Measurements from ENCODE around the gene MPP4. TPM values are rescaled to one million over a fixed set of nuclear protein-coding genes. Genes with fewer than 3 reads are reported as not detected.
A peak's percentile ranks its signal among the peaks of the same experiment; 100 is the strongest.

Gene MPP4, protein sequence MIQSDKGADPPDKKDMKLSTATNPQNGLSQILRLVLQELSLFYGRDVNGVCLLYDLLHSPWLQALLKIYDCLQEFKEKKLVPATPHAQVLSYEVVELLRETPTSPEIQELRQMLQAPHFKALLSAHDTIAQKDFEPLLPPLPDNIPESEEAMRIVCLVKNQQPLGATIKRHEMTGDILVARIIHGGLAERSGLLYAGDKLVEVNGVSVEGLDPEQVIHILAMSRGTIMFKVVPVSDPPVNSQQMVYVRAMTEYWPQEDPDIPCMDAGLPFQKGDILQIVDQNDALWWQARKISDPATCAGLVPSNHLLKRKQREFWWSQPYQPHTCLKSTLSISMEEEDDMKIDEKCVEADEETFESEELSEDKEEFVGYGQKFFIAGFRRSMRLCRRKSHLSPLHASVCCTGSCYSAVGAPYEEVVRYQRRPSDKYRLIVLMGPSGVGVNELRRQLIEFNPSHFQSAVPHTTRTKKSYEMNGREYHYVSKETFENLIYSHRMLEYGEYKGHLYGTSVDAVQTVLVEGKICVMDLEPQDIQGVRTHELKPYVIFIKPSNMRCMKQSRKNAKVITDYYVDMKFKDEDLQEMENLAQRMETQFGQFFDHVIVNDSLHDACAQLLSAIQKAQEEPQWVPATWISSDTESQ
- not detected in 2 replicates for total RNA-seq (2013; cell fraction: nucleolus; rRNA removed)
- total RNA-seq (2014; rRNA removed) (not detected in 2 replicates), total RNA-seq (2014; rRNA removed; fragmentation: Illumina TruSeq; extraction: Trizol) (not detected in 2 replicates), total RNA-seq (2021) (0.13 TPM in 1 of 2 replicates, not detected in the other), polyA plus RNA-seq (2011; rRNA removed) (0.03 and 0.04 TPM in 2 replicates), polyA plus RNA-seq (2014; fragmentation: Illumina TruSeq; extraction: Trizol) (0.03 and 0.19 TPM in 2 replicates), polyA plus RNA-seq (2014; fragmentation: Nextera tagmentation; extraction: Ambion mirVana) (under 1 TPM; 0.04 to 0.14 TPM), polyA plus RNA-seq (2014; rRNA removed) (0.06 TPM in 2 replicates), polyA plus RNA-seq (2016; fragmentation: Nextera tagmentation; extraction: Ambion mirVana) (under 1 TPM in 1 of 2 experiments, not detected in 1; 0.06 TPM), polyA minus RNA-seq (2011; rRNA and poly(A)+ RNA removed) (0.22 TPM in 1 of 2 replicates, not detected in the other), Bru-seq, nascent RNA (percentile 21 among the genes with signal in this experiment), BruChase-seq, experiment 1, labeled RNA remaining after a 6-hour chase (percentile 27 among the genes with signal in this experiment), BruChase-seq, experiment 2, labeled RNA remaining after a 2-hour chase (percentile 31 among the genes with signal in this experiment)
- polyA plus RNA-seq (2011; ENCODE audit: low read depth) = not detected
- polyA plus RNA-seq (2011; cell fraction: cytosol; rRNA removed) = not detected in 2 replicates
- not detected in 2 replicates for polyA plus RNA-seq (2011; cell fraction: nucleus; rRNA removed)
- not detected in 2 replicates for polyA plus RNA-seq (2012)
- not detected in 2 replicates for polyA minus RNA-seq (2011; cell fraction: cytosol; rRNA and poly(A)+ RNA removed)
- polyA minus RNA-seq (2011; cell fraction: nucleus; rRNA and poly(A)+ RNA removed) = not detected in 2 replicates
- long read RNA-seq, experiment 1 = 0 reads
- long read RNA-seq, experiment 2, partial matches to known transcripts = 0 of 1 reads
- long read RNA-seq, experiment 2, other reads (novel, unspliced or antisense) = 1 of 1 reads

- RAD21 ChIA-PET (ENCODE audit: unreplicated experiment) = no interaction called here
- no TSS peak for BruUV-seq (replicated peaks)
- no peaks in the 10 kb centered on the region for H3K9me3 ChIP-seq (replicated peaks; ENCODE audit: control insufficient read depth, insufficient read depth, low read length)
- TF ChIP-seq BHLHE40 (IDR thresholded peaks at IDR 0.05; ENCODE audit: borderline replicate concordance in 1 of 2, low read depth in 2 of 2, low read length in 1 of 2) (no peak), NR2F1 (conservative IDR thresholded peaks at IDR 0.05) (no peak), CHD2 (IDR thresholded peaks at IDR 0.05; ENCODE audit: borderline replicate concordance, low read depth, low read length) (no peak), KLF5 (IDR thresholded peaks at IDR 0.05; ENCODE audit: partially characterized antibody) (no peak), GABPA (IDR thresholded peaks at IDR 0.05; ENCODE audit: low read depth) (no peak), SMC3 (IDR thresholded peaks at IDR 0.05; ENCODE audit: borderline replicate concordance, low read length) (no peak), STAT1 (conservative IDR thresholded peaks at IDR 0.05) (no peak), FOXK2 (IDR thresholded peaks at IDR 0.05) (no peak), HDAC6 (IDR thresholded peaks at IDR 0.05; ENCODE audit: unreplicated experiment) (no peak), EED (IDR thresholded peaks at IDR 0.05; ENCODE audit: low read depth) (no peak), CHD4 (IDR thresholded peaks at IDR 0.05) (no peak), SIX5 (IDR thresholded peaks at IDR 0.05; ENCODE audit: low read depth, low read length, severe bottlenecking) (no peak)
- TF ChIP-seq, protein P1, sequence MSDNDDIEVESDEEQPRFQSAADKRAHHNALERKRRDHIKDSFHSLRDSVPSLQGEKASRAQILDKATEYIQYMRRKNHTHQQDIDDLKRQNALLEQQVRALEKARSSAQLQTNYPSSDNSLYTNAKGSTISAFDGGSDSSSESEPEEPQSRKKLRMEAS (IDR thresholded peaks at IDR 0.05; ENCODE audit: low read depth, low read length) = no peak
- in situ Hi-C loops (cut with MboI) = no loop called here
- no peak within 1 kb of the TSS for H3K27ac ChIP-seq (ENCODE audit: control insufficient read depth, insufficient read depth)
- no peaks in the 10 kb centered on the region for H4K20me1 ChIP-seq (ENCODE audit: control insufficient read depth, insufficient read depth)
- no peaks in the 10 kb centered on the region for H3K79me2 ChIP-seq (ENCODE audit: control insufficient read depth, insufficient read depth, low read length)
- WGBS (ENCODE audit: insufficient coverage, insufficient replicate concordance, low lambda C conversion rate, missing lambda C conversion rate) = 44% methylated on average over 3 of the region's 3 CpGs
- no peak within 1 kb of the TSS for H3K4me2 ChIP-seq (ENCODE audit: control insufficient read depth, insufficient read depth)
- no peak within 1 kb of the TSS for H2AFZ ChIP-seq (ENCODE audit: control insufficient read depth, low read depth, low read length)
- DNase-seq (ENCODE audit: low read depth, low spot score) = no peak
- ATAC-seq = no peak
- intact Hi-C loops (cut with micrococcal nuclease; ENCODE audit: unreplicated experiment) = no loop called here
- CTCF ChIA-PET = no interaction called here
- no peaks in the 10 kb centered on the region; the same call in 1 of the 2 replicates for H3K4me1 ChIP-seq (ENCODE audit: control insufficient read depth, insufficient read depth, low read length)
- H3K4me3 ChIP-seq = no peak within 1 kb of the TSS
- no peak for FAIRE-seq
- SMC1A ChIA-PET (ENCODE audit: uncharacterized antibody, unreplicated experiment) = interaction anchor here (1.0 to 1.4 kb wide), 3 partner anchors 11 to 20 kb away, joined by 3 to 5 read pairs (median 3); no protein-coding TSS in a partner anchor
- no peak within 1 kb of the TSS for H3K9ac ChIP-seq (ENCODE audit: control insufficient read depth, insufficient read depth, low read length)
- POLR2A ChIA-PET = interaction anchor here (0.9 kb wide), 1 partner anchor 48 kb away, joined by 3 read pairs; no protein-coding TSS in a partner anchor
- H3K36me3 ChIP-seq (ENCODE audit: control insufficient read depth in 2 of 2, insufficient read depth in 2 of 2, low read length in 1 of 2) = no peaks in the 10 kb centered on the region
- no peaks in the 10 kb centered on the region for H3K27me3 ChIP-seq (replicated peaks in 1 of 2; ENCODE audit: control insufficient read depth in 2 of 2, insufficient read depth in 2 of 2, low read length in 1 of 2)
Observed at GRCh38 chr2:201698588-201699226, at the start of gene MPP4. MPP4 (minus strand) TSS chr2:201698644; CDS start chr2:201693954, 4,690 bp downstream.
